HEK293 (cell line): ENCODE data around the gene AGO3.
A peak's percentile ranks its signal among the peaks of the same experiment; 100 is the strongest.

Source experiments
- HIC1 ChIP-seq: fragments of 450-650 bp; formaldehyde crosslinking; IDR thresholded peaks from 2 replicates; pipeline ENCODE4 v1.5.1; 2016; ENCODE audit warnings: missing biosample characterization, missing genetic modification characterization
- KLF7 ChIP-seq: fragments of 450-650 bp; formaldehyde crosslinking; IDR thresholded peaks from 2 replicates; pipeline ENCODE4 v1.5.1; 2016; ENCODE audit warnings: missing biosample characterization, missing genetic modification characterization, borderline replicate concordance
- MEIS1 ChIP-seq: sonication (generic); formaldehyde crosslinking; IDR thresholded peaks from 2 replicates; pipeline ENCODE4 v1.8.1; 2022; ENCODE audit warnings: missing genetic modification reagents, mild to moderate bottlenecking, borderline replicate concordance
- SCRT1 ChIP-seq: fragments of 450-650 bp; formaldehyde crosslinking; IDR thresholded peaks from 2 replicates; pipeline ENCODE4 v1.5.1; 2016; ENCODE audit warnings: missing biosample characterization, missing genetic modification characterization, borderline replicate concordance
- ZBTB26 ChIP-seq: fragments of 450-650 bp; formaldehyde crosslinking; optimal IDR thresholded peaks from 2 replicates; pipeline ENCODE3; 2016; ENCODE audit warnings: missing biosample characterization, mild to moderate bottlenecking, missing genetic modification characterization
- ZBTB44 ChIP-seq: fragments of 450-650 bp; IDR thresholded peaks from 2 replicates; pipeline ENCODE4 v1.5.1; 2018; ENCODE audit warnings: missing biosample characterization, mild to moderate bottlenecking, missing genetic modification characterization
- ZEB2 ChIP-seq: fragments of 450-650 bp; formaldehyde crosslinking; IDR thresholded peaks from 2 replicates; pipeline ENCODE4 v1.5.1; 2016; ENCODE audit warnings: missing biosample characterization, missing genetic modification characterization
- ZFP37 ChIP-seq: fragments of 450-650 bp; formaldehyde crosslinking; IDR thresholded peaks from 2 replicates; pipeline ENCODE4 v1.5.1; 2016; ENCODE audit warnings: missing biosample characterization, missing genetic modification characterization
- ZNF10 ChIP-seq: fragments of 450-650 bp; formaldehyde crosslinking; IDR thresholded peaks from 2 replicates; pipeline ENCODE4 v1.5.1; 2017; ENCODE audit warnings: missing biosample characterization, missing genetic modification characterization
- ZNF155 ChIP-seq: fragments of 450-650 bp; formaldehyde crosslinking; IDR thresholded peaks from 2 replicates; pipeline ENCODE4 v1.5.1; 2016; ENCODE audit warnings: missing biosample characterization, missing genetic modification characterization
- ZNF157 ChIP-seq: fragments of 450-650 bp; formaldehyde crosslinking; IDR thresholded peaks from 2 replicates; pipeline ENCODE4 v1.5.1; 2016; ENCODE audit warnings: missing biosample characterization, missing genetic modification characterization
- ZNF426 ChIP-seq: fragments of 450-650 bp; formaldehyde crosslinking; IDR thresholded peaks from 2 replicates; pipeline ENCODE4 v1.5.1; 2017; ENCODE audit warnings: missing biosample characterization, missing genetic modification characterization, mild to moderate bottlenecking, inconsistent platforms, moderate library complexity
- ZNF449 ChIP-seq: fragments of 450-650 bp; formaldehyde crosslinking; IDR thresholded peaks from 2 replicates; pipeline ENCODE4 v1.5.1; 2017; ENCODE audit warnings: missing biosample characterization, mild to moderate bottlenecking, missing genetic modification characterization, moderate library complexity
- ZNF48 ChIP-seq: fragments of 450-650 bp; formaldehyde crosslinking; IDR thresholded peaks from 2 replicates; pipeline ENCODE4 v1.5.1; 2016; ENCODE audit warnings: missing biosample characterization, missing genetic modification characterization
- ZNF488 ChIP-seq: fragments of 450-650 bp; formaldehyde crosslinking; IDR thresholded peaks from 2 replicates; pipeline ENCODE4 v1.5.1; 2016; ENCODE audit warnings: missing biosample characterization, missing genetic modification characterization
- ZNF510 ChIP-seq: fragments of 450-650 bp; formaldehyde crosslinking; IDR thresholded peaks from 2 replicates; pipeline ENCODE4 v1.5.1; 2018; ENCODE audit warnings: mild to moderate bottlenecking, missing genetic modification characterization, missing biosample characterization; ENCODE audit not compliant: insufficient replicate concordance
- ZNF529 ChIP-seq: fragments of 450-650 bp; formaldehyde crosslinking; IDR thresholded peaks from 2 replicates; pipeline ENCODE4 v1.5.1; 2017; ENCODE audit warnings: missing genetic modification characterization, missing biosample characterization; ENCODE audit not compliant: insufficient replicate concordance
- ZNF544 ChIP-seq: fragments of 450-650 bp; formaldehyde crosslinking; IDR thresholded peaks from 2 replicates; pipeline ENCODE4 v1.5.0; 2017; ENCODE audit warnings: missing biosample characterization, missing genetic modification characterization
- ZNF558 ChIP-seq: fragments of 450-650 bp; formaldehyde crosslinking; IDR thresholded peaks from 2 replicates; pipeline ENCODE4 v1.5.1; 2016; ENCODE audit warnings: missing biosample characterization, missing genetic modification characterization
- ZNF560 ChIP-seq: fragments of 450-650 bp; formaldehyde crosslinking; IDR thresholded peaks from 2 replicates; pipeline ENCODE4 v1.5.1; 2017; ENCODE audit warnings: missing biosample characterization, missing genetic modification characterization, borderline replicate concordance
- ZNF585B ChIP-seq: fragments of 450-650 bp; formaldehyde crosslinking; IDR thresholded peaks from 2 replicates; pipeline ENCODE4 v1.5.1; 2016; ENCODE audit warnings: missing biosample characterization, missing genetic modification characterization
- ZNF596 ChIP-seq: fragments of 450-650 bp; IDR thresholded peaks from 2 replicates; pipeline ENCODE4 v1.5.0; 2018; ENCODE audit warnings: missing biosample characterization, mild to moderate bottlenecking, missing genetic modification characterization, moderate library complexity
- ZNF621 ChIP-seq: fragments of 450-650 bp; formaldehyde crosslinking; IDR thresholded peaks from 2 replicates; pipeline ENCODE4 v1.5.1; 2017; ENCODE audit warnings: missing biosample characterization, missing genetic modification characterization
- ZNF664 ChIP-seq: fragments of 450-650 bp; formaldehyde crosslinking; IDR thresholded peaks from 2 replicates; pipeline ENCODE4 v1.5.1; 2016; ENCODE audit warnings: missing biosample characterization, missing genetic modification characterization
- ZNF704 ChIP-seq: fragments of 450-650 bp; formaldehyde crosslinking; IDR thresholded peaks from 2 replicates; pipeline ENCODE4 v1.5.1; 2016; ENCODE audit warnings: missing biosample characterization, missing genetic modification characterization
- ZNF707 ChIP-seq: fragments of 450-650 bp; formaldehyde crosslinking; IDR thresholded peaks from 2 replicates; pipeline ENCODE4 v1.5.1; 2016; ENCODE audit warnings: missing biosample characterization, missing genetic modification characterization
- ZNF76 ChIP-seq: fragments of 450-650 bp; formaldehyde crosslinking; IDR thresholded peaks from 2 replicates; pipeline ENCODE4; 2016; ENCODE audit warnings: low read depth, missing biosample characterization, missing genetic modification characterization, borderline replicate concordance
- ZSCAN16 ChIP-seq: fragments of 450-650 bp; formaldehyde crosslinking; IDR thresholded peaks from 2 replicates; pipeline ENCODE4 v1.5.1; 2016; ENCODE audit warnings: missing biosample characterization, missing genetic modification characterization
- ZSCAN5A ChIP-seq: fragments of 450-650 bp; formaldehyde crosslinking; IDR thresholded peaks from 2 replicates; pipeline ENCODE4 v1.5.1; 2016; ENCODE audit warnings: missing biosample characterization, missing genetic modification characterization

AGO3 gene

GRCh38 chr1:35930593-35931445, at the start of gene AGO3 (continued):
- no peak for TF ChIP-seq ZNF560 (tag by site-specific recombination)
- no peak for TF ChIP-seq ZNF48 (tag by site-specific recombination)
- TF ChIP-seq ZNF544 (tag by site-specific recombination) = no peak
- TF ChIP-seq ZNF510 = no peak
- TF ChIP-seq ZNF488 (tag by site-specific recombination) = no peak
- peak; percentile 26; the same call in 1 of the 2 replicates for TF ChIP-seq ZNF76
- no peak for TF ChIP-seq ZNF155
- no peak for TF ChIP-seq ZBTB44 (tag by site-specific recombination)
- TF ChIP-seq ZNF596 (tag by site-specific recombination) = no peak; the same call in 1 of the 2 replicates
- TF ChIP-seq ZNF664 (tag by site-specific recombination) = no peak
- no peak for TF ChIP-seq MEIS1
- no peak for TF ChIP-seq ZNF157
- peak; percentile 97 for TF ChIP-seq ZBTB26 (tag by site-specific recombination)
- no peak for TF ChIP-seq ZNF529
- TF ChIP-seq SCRT1 = no peak
- no peak for TF ChIP-seq ZNF704 (tag by site-specific recombination)
- TF ChIP-seq ZNF449 = peak; percentile 46
- no peak for TF ChIP-seq ZNF621 (tag by site-specific recombination)
- TF ChIP-seq ZNF10 (tag by site-specific recombination) = no peak
- TF ChIP-seq ZEB2 = peak; percentile 62
- no peak for TF ChIP-seq ZFP37 (tag by site-specific recombination)
- peak; percentile 80 for TF ChIP-seq KLF7
- TF ChIP-seq ZSCAN16 = no peak
- TF ChIP-seq HIC1 (tag by site-specific recombination) = peak; percentile 54; the same call in 1 of the 2 replicates
- no peak for TF ChIP-seq ZNF707
- peak; percentile 94 for TF ChIP-seq ZSCAN5A
- TF ChIP-seq ZNF585B (tag by site-specific recombination) = no peak
- no peak for TF ChIP-seq ZNF558 (tag by site-specific recombination)
- no peak for TF ChIP-seq ZNF426 (tag by site-specific recombination)
